Measurements from ENCODE around the gene NAA80.

- no peak for TF ChIP-seq EP300 (IDR thresholded peaks at IDR 0.05; ENCODE audit: borderline replicate concordance)
- no peak for TF ChIP-seq CEBPB (IDR thresholded peaks at IDR 0.05)
- no peak for TF ChIP-seq TAF1 (IDR thresholded peaks at IDR 0.05; ENCODE audit: low read depth)
Measured at GRCh38 chr3:50278880-50279224, 20.4 kb downstream of the NAA80 start, which contains the start of gene LSMEM2.
